Jurkat, Clone E6-1 (cell line): Measurements from ENCODE around the gene SMIM28.
"Not testable (repeated sequence)": the region's sequence is repeated elsewhere in the genome, so short reads cannot be mapped to it uniquely, and the experiment has no call there.

Source experiments
- DNase-seq: peaks from one replicate; pipeline ENCODE4 v3.0.0-alpha.2; 2011; ENCODE audit warnings: low read depth, low spot score
- H3K4me3 ChIP-seq: 2 replicates; pipeline ENCODE4 v1.5.1; 2011; ENCODE audit warnings: mild to moderate bottlenecking, low read length, control low read depth, moderate library complexity

SMIM28 gene

GRCh38 chr6:138425256-138425655, 47.6 kb downstream of the SMIM28 start:
- DNase-seq, H3K4me3 ChIP-seq: not testable (repeated sequence)

GRCh38 chr6:138426500-138427123, 48.9 kb downstream of the SMIM28 start:
- H3K4me3 ChIP-seq, result no peak overlapping the region
- DNase-seq, result no peak

DNA sequence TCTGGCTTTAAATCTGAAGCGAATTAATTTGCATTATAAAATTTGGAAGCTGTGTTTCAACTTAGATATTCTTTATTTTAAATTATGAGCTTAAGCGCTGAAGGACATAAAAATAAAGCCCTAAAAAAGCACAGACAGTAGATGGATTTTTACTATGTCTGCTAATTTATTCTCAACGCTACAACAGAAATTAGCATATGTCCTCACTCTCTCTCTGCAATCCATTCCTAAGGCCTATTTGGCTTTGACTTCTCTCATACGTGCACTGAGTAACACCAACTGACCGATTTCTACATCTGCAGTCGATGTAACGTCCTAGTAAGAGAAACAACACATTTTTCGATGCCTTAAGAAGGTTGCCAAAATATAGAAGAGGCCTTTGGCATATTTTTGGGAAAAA, 50.0 kb downstream of the SMIM28 start:
- DNase-seq, result no peak
- H3K4me3 ChIP-seq, result no peak overlapping the region

- peak; percentile 48 for DNase-seq
- H3K4me3 ChIP-seq, result no peak overlapping the region
Measured at GRCh38 chr6:138428944-138429598, 51.4 kb downstream of the SMIM28 start.

DNA sequence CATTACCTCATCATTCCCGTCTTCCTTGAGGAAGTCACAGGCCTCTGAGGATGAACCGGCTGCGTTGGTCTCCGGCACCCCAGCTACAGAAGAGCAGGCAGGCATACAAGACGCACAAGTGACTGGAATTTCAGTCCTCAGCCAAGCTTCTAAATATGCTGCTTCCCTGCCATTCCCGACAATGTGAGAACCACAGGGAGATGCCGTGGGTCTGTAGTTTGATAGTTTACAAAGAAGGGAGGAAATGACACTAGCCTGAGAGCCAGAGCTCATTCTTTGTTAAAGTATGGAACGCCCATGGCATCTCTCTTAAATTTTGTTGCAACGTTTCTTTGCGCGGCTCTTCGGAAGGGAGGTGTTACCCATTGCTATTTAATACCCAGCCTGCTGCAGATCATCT, 52.1 kb downstream of the SMIM28 start:
- no peak overlapping the region for H3K4me3 ChIP-seq
- DNase-seq, result no peak

GRCh38 chr6:138430361-138431145, 52.8 kb downstream of the SMIM28 start:
- H3K4me3 ChIP-seq, result no peak overlapping the region
- no peak for DNase-seq

- H3K4me3 ChIP-seq, result no peak overlapping the region
- DNase-seq, result no peak
Measured at GRCh38 chr6:138431256-138432062, 53.8 kb downstream of the SMIM28 start.

DNA sequence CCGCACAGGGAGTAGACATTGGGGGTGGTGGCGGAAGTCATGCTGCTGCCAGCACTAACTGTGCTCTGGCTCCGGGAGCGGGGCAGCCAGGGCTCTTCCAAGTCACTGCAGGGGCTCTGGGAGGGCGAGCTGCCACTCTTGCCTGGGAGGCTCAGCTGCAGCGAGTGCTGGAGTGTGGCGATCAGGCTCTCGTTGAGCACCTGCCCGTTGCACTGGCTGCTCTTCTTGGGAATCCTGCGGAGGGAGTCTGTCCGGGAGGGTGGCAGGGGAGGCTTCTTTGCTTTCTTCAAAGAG, 54.3 kb downstream of the SMIM28 start:
- no peak for DNase-seq
- no peak overlapping the region for H3K4me3 ChIP-seq
